ENCODE data around the gene IFNAR1. TPM values are rescaled to one million over a fixed set of nuclear protein-coding genes. Genes with fewer than 3 reads are reported as not detected.

The IFNAR1 gene
- total and polyA plus RNA-seq, 9 of the 15 experiments (the other 6 are each of a cell fraction or from before 2014, with no cell fraction given), result 8.6 to 31.8 (median 14.8) TPM

- Histone ChIP-seq H3K4me2 (ENCODE audit: insufficient read depth, low read length) (no peak overlapping the region), H4K20me1 (replicated peaks; ENCODE audit: control insufficient read depth, insufficient read depth, low read length) (no peaks in the 10 kb centered on the region), H3K79me2 (ENCODE audit: control insufficient read depth, insufficient read depth, low read length) (no peaks in the 10 kb centered on the region), H3K4me3 (no peak overlapping the region), H2AFZ (ENCODE audit: low read depth, low read length) (no peak overlapping the region), H3K9ac (ENCODE audit: insufficient read depth in 1 of 2, low read depth in 2 of 2, low read length in 2 of 2) (no peak overlapping the region), H3K27ac (ENCODE audit: extremely low read depth, low read depth, low read length) (no peak overlapping the region), H3K9me1 (ENCODE audit: control insufficient read depth, insufficient read depth, low read length) (no peaks in the 10 kb centered on the region), H3K4me1 (replicated peaks in 1 of 2; ENCODE audit: control insufficient read depth in 2 of 2, insufficient read depth in 2 of 2, low read length in 2 of 2) (peaks cover 4% of the 10 kb centered on the region in 2 experiments; a peak in 2 of 5 replicates), H3K27me3 (ENCODE audit: control insufficient read depth in 2 of 2, insufficient read depth in 2 of 2, low read length in 2 of 2) (peaks cover 4 to 10% of the 10 kb centered on the region in 2 experiments; a peak in 2 of 5 replicates), H3K36me3 (ENCODE audit: control insufficient read depth, insufficient read depth, low read length) (no peaks in the 10 kb centered on the region), H3K9me3 (replicated peaks; ENCODE audit: control insufficient read depth, insufficient read depth, low read depth, low read length) (peaks cover 6% of the 10 kb centered on the region)
- ChIA-PET POLR2A (no interaction called here), CTCF (ENCODE audit: low intra/inter-chr PET ratio) (no interaction called here)
- DNase-seq (ENCODE audit: extremely low read depth in 1 of 4, low spot score in 3 of 4) (no peak), ATAC-seq (no peak), FAIRE-seq (no peak)
- in situ Hi-C loops (cut with MboI), result no loop called here
- TF ChIP-seq KLF13 (tag; IDR thresholded peaks at IDR 0.05; ENCODE audit: borderline replicate concordance, low read depth) (no peak), KLF16 (IDR thresholded peaks at IDR 0.05) (no peak), SAP30 (IDR thresholded peaks at IDR 0.05; ENCODE audit: borderline replicate concordance, insufficient read depth, low read depth, low read length, poor library complexity, severe bottlenecking) (no peak), ZNF586 (CRISPR knock-in tag; conservative IDR thresholded peaks at IDR 0.05) (no peak), ZFPM2 (CRISPR knock-in tag; IDR thresholded peaks at IDR 0.05) (no peak), ZBTB7A (IDR thresholded peaks at IDR 0.05; ENCODE audit: borderline replicate concordance, control insufficient read depth, low read depth, low read length) (no peak)
- intact Hi-C loops (cut with micrococcal nuclease), result loop anchor here (10.0 kb wide), 1 partner anchor 538 kb away; no protein-coding TSS in a partner anchor
- no TSS peak for BruUV-seq (replicated peaks)
- WGBS (ENCODE audit: insufficient coverage, low coverage, missing lambda C conversion rate), result 64% methylated on average over 10 of the region's 12 CpGs
Measured at GRCh38 chr21:33372582-33372981, 47.8 kb downstream of the IFNAR1 start.
